Hepatocyte (in vitro differentiated cells): ENCODE results near the gene ARHGAP22.

Experiments used
- CTCF ChIP-seq: fragments of 200-600 bp; sonication (generic); IDR thresholded peaks from 2 replicates; pipeline ENCODE4 v1.5.1; 2016; ENCODE audit warnings: antibody characterized with exemption, mild to moderate bottlenecking; ENCODE audit not compliant: poor library complexity
- EZH2 ChIP-seq: fragments of 200-600 bp; sonication (generic); IDR thresholded peaks from 2 replicates; pipeline ENCODE4 v1.6.1; 2016; ENCODE audit warnings: antibody characterized with exemption, mild to moderate bottlenecking, borderline replicate concordance
- EZH2phosphoT487 ChIP-seq: fragments of 200-600 bp; sonication (generic); IDR thresholded peaks from one replicate; pipeline ENCODE4 v1.6.1; 2018; ENCODE audit warnings: antibody characterized with exemption, mild to moderate bottlenecking, low read depth, moderate library complexity; ENCODE audit not compliant: unreplicated experiment, severe bottlenecking

GRCh38 chr10:48459270-48460150 is 145.4 kb downstream of the ARHGAP22 start:
- TF ChIP-seq CTCF (no peak), EZH2phosphoT487 (no peak), EZH2 (no peak)
